ELF-1 (cell line): ENCODE data around the gene KLHDC1.
"Not testable (repeated sequence)": the region's sequence is repeated elsewhere in the genome, so short reads cannot be mapped to it uniquely, and the experiment has no call there.

ENCODE experiments used
- DNase-seq: peaks from one replicate; pipeline ENCODE4 v3.0.0-alpha.2; 2016; ENCODE audit warnings: low read depth, low spot score

Gene KLHDC1, protein sequence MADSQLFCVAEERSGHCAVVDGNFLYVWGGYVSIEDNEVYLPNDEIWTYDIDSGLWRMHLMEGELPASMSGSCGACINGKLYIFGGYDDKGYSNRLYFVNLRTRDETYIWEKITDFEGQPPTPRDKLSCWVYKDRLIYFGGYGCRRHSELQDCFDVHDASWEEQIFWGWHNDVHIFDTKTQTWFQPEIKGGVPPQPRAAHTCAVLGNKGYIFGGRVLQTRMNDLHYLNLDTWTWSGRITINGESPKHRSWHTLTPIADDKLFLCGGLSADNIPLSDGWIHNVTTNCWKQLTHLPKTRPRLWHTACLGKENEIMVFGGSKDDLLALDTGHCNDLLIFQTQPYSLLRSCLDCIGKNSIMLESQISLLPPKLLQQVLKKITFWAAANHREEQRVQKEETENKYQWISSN

DNA sequence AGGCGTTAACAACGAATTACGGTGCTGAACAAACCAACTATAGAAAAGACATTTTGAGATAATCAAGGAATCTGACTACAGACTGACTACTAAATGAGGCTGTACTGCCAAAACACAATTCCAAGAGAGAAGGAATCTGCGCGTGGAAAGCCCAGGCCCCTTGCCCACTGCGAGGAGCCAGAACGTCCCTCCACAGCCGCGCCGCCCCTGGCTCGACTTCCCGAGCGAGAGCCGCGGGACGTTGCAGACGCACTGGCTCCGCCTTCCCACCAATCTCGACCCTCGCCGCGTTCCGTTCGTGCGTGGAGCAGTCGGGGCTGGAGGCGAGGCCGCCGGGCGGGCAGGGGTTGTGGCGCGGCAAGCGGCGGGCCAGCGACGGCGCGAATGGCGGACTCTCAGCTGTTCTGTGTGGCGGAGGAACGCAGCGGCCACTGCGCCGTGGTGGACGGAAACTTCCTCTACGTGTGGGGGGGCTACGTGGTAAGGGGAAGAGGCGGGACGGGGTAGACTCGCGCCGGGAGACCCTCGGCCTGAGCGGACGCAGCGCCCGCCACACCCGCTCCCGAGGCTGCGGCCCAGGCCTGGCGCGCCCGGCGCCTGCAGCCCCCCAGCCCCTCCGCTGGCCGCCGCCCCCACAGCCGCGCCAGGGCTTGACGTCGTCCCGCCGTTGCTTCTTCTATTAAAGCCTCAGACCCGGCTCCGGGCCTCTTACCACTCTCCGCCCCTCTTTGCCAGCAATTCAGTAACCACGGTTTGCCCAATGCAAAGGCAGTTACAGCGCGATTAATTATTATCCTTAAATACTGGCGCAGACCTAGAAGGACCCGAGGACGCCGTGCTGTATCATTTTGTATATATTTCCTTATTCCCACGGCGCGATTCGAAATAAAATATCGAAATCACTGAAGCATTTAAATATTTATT lies at the start of gene KLHDC1:
Gene KLHDC1, plus strand, starts transcription at position 310 of the 924 bp plus-strand sequence. Its CDS starts 75 bp downstream, at position 385.
- peak; percentile 63 for DNase-seq

DNA sequence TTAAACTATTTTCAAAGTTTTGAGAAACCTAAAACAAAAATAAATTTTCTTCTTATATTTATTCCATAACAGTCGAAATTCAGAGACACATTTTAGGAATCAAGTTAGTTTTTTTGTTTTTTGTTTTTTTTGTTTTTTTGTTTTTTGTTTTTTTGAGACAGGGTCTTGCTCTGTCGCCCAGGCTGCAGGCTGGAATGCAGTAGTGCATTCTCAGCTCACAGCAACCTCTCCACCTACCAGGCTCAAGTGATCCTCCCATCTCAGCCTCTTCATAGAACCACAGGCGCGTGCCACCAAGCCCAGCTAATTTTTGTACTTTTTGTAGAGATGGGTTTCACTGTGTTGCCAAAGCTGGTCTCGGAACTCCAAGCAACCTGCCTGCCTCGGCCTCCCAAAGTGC lies 39.4 kb upstream of the KLHDC1 start:
- DNase-seq: no peak

DNA sequence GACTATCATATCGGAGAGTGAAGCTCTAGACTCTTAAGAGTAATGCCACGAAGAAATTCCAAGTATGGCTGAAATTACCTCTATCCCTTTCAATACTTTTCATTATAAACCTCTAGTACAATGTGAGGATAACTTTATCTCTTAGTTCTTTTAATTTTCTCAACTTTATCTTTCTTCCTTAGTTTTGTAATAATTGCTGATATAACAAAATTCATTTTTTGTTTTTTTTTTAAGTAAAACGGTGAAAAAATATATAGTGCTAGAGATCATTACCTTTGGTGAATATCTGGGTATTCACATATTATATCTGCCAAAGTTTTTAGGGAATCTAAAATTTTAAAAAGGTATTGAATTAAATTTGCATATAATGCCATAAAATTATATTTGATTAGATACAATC lies 38.4 kb upstream of the KLHDC1 start:
- no peak for DNase-seq

DNA sequence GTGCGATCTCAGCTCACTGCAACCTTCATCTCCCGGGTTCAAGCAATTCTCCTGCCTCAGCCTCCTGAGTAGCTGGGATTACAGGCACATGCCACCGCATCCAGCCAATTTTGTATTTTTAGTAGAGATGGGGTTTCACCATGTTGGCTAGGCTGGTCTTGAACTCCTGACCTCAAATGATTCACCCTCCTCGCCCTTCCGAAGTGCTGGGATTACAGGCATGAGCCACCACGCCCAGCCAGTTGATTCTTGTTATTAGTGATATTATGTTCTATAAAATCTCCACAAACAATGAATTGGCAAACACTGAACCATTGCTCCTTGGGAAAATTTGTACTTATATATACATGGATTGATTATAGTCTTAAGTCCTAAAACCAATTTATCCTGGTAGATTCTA lies 35.4 kb upstream of the KLHDC1 start:
- not testable (repeated sequence) for DNase-seq

DNA sequence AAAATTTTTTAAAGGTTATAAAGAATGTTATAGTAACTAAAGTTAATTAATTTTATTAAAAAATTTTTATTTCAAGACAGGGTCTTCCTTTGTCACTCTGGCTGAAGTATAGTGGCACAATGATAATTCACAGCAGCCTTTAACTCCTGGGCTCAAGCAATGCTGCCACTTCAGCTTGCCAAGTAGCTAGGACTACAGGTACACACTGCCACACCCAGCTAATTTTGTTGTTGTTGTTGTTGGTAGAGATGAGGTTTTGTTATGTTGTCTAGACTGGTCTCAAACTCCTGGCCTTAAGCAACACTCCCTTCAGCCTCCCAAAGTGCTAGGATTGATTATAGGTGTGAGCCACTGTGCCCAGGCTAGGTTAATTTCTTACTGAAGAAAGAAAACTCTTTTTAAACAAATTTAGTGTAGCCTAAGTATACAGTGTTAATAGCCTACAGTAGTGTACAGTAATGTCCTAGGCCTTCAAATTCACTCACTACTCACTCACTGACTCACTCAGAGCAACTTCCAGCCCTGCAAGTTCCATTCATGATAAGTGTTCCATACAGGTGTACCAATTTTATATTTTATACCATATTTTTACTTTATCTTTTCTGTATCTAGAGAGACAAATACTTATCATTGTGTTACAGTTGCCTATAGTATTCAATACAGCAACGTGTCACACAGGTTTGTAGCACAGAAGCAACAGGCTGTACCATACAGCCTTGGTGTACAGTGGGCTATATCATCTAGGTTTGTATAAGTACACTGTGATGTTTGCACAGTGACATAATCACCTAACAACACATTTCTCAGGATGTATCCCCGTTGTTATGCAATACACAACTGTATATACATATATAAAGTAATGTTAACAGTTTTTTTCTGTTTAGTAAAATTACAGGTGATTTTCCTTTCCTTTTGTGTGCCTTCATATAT lies 33.1 kb upstream of the KLHDC1 start:
- DNase-seq: no peak

DNA sequence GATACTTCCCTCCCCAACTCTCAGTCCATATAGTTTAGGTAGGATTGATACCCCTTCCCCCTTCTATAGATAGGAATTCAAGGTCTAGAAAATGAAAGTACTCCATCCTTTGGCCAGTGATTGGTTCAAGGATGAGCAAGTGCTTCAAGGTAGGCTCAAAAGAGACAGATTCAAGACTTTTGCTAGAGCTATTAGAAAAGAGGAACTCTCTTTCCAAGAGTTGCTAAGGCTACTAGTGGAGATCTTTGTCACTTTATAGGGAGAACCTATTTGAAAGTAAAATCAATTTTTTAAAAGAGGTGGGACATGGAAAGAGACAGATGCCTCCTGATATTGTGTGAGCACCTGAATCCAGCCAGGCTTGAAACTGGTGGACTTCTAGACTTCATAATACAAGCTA lies 22.4 kb upstream of the KLHDC1 start:
- DNase-seq: no peak

DNA sequence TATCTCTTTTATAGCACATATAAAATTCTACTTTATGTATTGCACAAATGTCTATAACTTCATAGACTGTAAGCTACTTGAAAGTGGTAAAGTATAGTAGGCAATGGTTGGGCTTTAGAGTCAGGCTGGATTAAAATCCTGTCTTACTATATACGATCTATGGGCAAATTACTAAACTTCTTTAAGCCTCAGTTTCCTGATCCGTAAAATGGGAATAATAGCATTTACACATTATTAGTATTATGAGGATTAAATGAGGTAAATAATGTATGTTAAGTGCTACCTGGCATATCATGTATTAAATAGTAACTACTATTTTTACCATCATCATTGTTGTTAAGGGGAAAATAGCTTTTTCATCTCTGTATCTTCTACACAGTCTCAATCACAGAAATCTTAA lies 19.3 kb upstream of the KLHDC1 start:
- no peak for DNase-seq

DNA sequence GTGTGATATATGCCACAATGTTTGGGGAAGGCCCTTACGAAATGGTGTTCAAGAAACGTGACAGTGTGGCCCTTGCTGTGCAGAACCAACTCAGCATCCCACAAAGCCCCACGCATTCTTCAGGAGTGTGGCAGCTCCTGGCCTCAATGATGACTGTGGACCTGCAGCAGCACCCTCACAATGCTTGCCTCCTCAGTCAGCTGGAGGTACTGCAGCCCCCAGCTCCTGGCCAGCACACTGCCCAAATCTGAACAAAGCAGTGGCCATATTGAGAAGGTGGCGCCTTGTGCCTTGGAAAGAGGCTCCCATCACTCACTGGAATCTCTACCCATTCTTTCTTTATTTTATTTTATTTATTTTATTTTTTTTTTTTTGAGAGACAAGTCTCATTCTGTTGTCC lies 15.3 kb upstream of the KLHDC1 start:
- no peak for DNase-seq

DNA sequence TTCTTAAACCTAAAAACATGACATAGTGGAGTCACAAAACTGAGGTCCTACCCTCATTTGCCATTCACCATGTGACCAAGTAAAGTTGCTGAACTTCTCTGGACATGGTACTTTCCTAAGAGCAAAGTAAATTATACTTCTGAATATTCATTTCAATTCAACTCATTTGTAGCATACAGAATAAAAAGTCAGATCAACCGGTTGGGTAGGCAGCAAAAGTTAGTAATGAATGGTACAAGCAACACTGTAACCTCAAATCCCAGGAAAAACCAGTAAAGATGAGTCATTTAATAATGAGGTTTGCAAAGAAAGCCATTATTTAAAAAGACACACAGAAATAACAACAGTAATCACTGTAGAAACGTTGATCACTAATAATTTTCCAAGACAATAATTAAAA lies 13.6 kb upstream of the KLHDC1 start:
- no peak for DNase-seq

DNA sequence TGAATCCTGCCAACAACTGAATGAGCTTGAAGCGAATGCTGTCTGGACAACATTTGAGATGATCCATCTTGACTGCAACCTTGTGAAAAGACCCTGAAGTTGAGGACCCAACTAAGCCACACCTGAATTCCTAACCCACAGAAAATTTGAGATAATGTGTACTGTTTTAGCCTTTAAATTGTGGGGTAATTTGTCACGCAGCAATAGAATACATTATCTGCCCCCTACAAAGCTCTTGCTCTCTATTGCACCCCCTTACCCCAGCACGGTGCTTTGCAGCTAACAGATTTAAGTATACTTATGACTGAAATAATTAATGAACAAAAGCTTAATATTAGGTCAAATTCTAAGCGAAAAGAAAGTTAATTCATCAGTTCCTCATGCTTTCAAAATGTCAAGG lies 6.5 kb upstream of the KLHDC1 start:
- DNase-seq: no peak

DNA sequence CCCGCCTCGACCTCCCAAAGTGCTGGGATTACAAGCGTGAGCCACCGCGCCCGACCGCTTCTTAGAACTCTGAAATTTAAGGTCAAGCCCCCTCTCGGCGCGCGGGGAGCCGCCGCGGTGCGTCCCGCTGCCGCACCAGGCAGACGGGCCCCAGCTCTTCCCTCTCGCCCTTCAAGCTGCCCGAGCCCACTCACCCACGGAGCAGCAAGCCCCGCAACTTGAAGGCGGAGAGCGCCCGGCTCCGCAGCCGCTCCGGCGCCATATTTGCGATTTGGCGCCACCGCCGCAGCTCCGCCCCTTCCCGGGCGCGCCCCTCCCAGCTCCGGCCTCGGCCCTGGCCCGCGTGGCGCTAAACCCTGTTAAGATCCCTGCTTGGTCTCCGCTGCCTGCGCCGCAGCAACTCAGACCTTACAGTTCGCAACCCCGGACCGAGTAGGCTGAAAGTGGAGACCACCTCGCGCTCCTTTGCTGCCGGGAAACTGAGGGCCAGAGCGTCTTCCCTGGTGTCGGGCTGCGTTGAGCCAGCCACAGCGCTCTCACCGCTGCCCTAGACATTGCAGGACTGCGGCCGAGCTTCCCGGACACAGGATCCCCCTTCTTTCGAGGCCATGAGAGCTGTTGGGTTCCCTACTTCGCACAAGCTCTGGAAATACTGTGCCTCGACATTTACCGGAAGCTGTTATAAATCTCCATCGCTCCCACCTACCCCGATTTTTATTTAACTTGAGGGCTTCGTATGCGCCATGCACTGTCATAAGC lies 4.8 kb upstream of the KLHDC1 start, which contains the start of gene POLE2:
Gene POLE2, minus strand, starts transcription at position 273 of the 759 bp plus-strand sequence. Its CDS starts 11 bp downstream, at position 262.
- DNase-seq: peak; percentile 90

DNA sequence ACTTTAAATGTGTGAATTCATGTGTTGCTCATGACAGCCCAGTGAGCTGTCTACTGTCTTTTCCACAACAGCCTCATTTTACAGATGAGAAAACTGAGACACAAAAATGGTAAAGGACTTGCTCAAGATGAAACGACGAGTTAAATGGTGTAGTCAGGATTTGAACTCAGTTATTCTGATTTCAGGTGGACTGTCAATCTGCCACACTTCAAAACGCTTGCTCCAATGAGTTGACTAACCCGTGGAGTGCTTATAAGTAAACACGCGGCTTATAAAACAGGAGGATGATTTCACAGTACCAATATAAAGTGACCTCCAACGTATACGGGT lies 4.3 kb upstream of the KLHDC1 start:
- DNase-seq: no peak

DNA sequence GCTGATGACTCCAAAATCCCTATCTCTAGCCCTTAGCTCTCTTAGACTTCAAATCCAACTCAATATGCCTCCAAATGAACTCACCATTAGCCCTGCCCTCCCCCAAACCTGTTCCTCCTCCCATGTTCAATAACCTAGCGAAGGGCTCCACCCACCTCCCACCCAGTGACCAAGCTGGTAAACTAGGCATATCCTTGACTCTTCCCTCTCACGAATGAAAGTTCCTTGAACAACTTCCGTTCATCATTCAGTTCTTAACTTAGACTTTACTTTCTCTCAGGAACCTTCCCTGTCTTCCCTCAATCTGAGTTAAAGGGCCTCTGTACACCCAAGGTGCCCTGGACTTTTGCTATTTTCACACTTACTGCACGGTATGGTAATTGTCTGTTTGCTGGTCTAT lies 1.9 kb upstream of the KLHDC1 start:
- DNase-seq: no peak

DNA sequence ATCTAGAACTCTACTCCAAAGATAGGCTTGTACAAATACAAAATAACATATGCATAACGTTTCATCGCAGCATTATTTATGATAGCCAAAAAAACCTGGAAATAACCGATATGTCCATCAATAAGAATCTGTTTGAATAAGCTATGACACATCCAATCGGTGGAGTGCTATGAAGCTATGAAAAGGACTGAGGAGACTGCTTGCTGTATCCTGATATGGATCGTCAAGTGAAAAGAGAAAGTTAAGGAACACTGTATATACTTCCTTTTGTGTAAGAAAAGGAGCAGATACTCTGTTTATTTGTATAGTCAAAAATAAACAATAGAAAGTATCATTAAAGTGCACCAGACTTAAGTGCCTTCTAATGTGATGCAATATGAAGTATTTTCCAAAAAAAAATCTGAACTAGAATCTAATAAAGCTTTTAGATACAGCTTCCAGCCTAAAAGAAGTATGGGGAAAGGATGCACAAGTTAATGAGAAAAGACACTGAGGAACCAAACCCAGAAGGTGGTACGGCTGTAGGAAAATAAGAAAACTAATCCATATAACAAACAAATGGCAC lies 645 bp upstream of the KLHDC1 start:
- DNase-seq: no peak

DNA sequence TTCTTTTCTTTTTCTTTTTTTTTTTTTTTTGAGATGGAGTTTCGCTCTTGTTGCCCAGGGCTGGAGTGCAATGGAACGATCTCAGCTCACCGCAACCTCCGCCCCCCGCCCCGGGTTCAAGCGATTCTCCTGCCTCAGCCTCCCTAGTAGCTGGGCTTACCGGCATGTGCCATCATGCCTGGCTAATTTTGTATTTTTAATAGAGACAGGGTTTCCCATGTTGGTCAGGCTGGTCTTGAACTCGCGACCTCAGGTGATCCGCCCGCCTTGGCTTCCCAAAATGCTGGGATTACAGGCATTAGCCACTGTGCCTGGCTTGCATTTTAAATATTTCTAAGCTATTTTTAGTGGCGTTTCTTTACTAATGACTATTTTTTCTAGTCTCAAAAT lies 810 bp downstream of the KLHDC1 start:
- DNase-seq: not testable (repeated sequence)

DNA sequence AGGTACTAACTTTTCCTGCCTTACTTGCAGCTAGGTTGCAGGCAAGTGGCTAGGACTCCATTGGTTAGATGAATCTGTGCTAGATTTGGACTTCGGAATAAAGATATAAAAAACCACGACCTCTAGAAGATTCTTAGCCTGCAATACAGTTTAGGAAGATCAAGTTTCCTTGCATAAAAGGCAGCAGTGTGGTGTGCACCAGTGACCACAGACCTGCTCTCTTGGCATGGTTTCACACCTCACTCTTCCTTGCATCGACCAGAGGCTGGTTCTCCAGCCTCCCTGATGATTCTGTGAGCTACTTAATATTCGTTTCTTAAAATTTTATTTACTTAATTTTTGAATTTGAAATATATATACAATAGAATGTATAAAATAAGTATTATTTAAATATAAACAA lies 9.8 kb downstream of the KLHDC1 start:
- DNase-seq: no peak

DNA sequence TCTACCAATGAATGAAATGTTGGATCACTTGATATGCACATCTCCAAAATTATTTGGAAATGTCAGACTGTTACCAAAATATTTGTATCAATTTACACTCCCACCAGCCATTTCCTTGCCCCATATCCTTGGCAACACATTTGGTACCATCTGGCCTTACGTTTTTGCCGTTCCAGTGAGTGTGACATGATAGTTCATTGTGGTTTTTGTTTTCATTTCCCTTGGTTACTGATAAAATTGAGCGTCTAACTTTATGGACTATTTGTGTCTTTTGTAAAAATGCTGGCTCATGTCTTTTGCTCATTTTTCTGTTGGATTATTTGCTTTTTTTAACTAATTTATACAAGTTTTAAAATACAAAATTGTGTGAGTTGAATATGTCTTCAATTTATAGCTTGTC lies 11.0 kb downstream of the KLHDC1 start:
- DNase-seq: no peak

DNA sequence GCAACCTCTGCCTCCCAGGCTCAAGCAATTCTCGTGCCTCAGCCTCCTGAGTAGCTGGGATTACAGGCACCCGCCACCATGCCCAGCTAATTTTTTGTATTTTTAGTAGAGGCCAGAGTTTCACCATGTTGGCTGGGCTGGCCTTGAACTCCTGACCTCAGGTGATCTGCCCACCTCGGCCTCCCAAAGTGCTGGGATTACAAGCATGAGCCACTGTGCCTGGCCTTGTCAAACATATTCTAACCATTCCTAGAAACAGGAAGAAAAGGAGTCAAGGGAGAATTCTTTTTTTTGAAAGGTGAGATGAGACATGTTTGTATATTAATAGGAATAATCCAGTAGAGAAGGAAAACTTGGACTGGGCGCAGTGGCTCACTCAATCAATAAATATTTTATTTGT lies 11.6 kb downstream of the KLHDC1 start:
- not testable (repeated sequence) for DNase-seq

DNA sequence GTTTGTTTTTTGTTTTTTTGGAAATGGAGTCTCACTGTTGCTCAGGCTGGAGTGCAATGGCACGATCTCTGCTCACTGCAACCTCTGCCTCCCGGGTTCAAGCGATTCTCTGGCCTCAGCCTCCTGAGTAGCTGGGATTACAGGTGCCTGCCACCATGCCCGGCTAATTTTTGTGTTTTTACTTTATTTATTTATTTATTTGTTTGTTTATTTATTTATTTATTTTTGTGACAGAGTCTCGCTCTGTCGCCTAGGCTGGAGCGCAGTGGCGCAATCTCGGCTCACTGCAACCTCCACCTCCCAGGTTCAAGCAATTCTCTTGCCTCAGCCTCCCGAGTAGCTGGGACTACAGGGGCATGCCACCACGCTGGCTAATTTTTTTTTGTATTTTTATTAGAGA lies 18.1 kb downstream of the KLHDC1 start:
- DNase-seq: not testable (repeated sequence)

DNA sequence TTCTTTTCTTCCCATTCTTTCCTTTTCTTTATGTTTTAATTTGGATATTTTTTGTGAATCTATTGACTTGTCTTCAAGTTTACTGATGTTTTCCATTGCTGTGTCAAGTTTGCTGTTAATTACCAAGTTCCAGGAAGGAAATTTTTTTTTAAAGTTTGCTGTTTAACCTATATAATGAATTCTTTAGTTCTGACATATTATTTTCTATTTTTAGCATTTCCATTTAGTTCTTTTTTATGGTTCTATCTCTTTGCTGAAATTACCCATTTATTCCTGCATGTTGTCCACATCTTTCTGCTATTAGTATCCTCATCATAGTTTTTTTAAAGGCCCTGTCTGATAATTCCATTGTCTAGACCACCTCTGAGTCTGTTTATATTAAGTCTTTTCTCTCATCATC lies 27.8 kb downstream of the KLHDC1 start:
- no peak for DNase-seq
